Measurements from ENCODE around the gene LYAR.

LYAR gene

DNA sequence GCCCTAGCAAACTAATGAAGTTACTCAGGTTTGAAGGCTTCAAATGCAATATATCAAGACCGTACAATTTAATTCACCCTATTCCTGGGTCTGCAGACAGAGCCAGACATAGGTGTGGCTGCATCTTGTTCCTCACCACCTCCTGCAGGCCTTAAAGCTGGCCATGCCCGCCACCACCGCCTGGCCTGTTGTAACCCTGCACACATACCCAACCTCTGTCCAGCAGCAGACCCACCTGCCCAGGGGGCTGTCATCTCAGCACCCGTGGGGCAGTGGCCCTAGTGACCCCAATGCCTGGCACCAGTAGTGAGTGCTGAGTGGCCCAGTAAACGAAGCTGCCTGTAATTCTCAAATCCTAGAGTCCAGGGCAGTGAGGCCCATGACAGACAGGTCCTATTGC is 40.8 kb upstream of the LYAR start:
- TF ChIP-seq, protein P1, sequence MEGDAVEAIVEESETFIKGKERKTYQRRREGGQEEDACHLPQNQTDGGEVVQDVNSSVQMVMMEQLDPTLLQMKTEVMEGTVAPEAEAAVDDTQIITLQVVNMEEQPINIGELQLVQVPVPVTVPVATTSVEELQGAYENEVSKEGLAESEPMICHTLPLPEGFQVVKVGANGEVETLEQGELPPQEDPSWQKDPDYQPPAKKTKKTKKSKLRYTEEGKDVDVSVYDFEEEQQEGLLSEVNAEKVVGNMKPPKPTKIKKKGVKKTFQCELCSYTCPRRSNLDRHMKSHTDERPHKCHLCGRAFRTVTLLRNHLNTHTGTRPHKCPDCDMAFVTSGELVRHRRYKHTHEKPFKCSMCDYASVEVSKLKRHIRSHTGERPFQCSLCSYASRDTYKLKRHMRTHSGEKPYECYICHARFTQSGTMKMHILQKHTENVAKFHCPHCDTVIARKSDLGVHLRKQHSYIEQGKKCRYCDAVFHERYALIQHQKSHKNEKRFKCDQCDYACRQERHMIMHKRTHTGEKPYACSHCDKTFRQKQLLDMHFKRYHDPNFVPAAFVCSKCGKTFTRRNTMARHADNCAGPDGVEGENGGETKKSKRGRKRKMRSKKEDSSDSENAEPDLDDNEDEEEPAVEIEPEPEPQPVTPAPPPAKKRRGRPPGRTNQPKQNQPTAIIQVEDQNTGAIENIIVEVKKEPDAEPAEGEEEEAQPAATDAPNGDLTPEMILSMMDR (conservative IDR thresholded peaks at IDR 0.05), result no peak
- H3K27ac ChIP-seq, result no peak overlapping the region

DNA sequence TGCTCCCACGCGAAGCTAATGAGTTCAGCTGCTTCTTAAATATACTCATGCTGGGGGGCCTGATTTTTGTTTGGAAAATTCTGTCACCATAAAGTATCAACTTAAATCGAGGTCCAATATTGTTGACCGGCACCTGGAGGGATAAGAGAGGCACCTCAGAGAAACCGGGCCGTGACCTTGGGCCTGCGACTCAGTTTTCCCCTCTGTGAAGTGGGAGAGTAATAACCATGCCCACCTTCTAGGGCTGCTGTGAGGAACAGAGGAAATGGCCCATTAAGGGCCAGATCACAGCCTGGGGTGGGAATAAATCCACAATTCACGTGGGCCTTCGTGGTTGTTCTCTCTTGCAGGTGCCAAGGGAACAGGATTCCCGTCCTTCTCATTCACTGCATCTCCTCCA is 39.5 kb upstream of the LYAR start:
- TF ChIP-seq, protein P1 (conservative IDR thresholded peaks at IDR 0.05), result no peak
- no peak overlapping the region for H3K27ac ChIP-seq

DNA sequence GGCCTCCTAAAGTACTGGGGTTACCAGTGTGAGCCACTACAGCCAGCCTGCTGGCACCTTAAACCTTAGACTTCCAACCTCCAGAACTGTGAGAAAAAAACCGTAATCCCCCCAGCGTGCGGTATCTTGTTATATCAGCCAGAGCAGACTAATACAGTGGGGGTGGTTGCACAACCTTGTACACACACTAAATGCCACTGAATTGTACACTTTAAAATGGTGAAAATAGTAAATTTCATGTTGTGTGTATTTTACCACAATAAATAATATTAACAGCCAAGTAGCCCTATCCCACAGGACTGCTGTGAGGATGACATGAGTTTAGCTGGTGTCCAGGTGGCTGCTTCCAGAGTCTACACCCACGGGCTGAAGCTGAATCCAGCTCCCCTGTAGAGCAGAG is 38.9 kb upstream of the LYAR start:
- TF ChIP-seq, protein P1 (conservative IDR thresholded peaks at IDR 0.05), result no peak
- no peak overlapping the region for H3K27ac ChIP-seq

DNA sequence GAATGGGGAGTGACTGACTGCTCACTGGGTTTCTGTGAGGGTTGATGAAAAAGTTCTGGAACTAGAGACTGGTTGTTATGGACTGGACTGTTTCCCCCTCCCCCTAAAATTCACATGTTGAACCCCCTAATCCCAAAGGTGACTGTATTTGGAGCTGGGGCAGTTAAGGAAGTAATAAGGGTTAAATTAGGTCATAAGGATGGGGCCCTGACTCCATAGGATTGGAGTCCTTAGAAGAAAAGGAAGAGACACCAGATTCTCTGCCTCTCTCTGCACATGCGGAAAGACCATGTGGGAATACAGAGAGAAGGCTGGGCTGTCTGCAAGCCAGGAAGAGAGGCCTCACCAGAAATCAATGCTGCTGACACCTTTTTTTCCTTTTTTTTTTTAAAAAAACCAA is 38.3 kb upstream of the LYAR start:
- H3K27ac ChIP-seq, result no peak overlapping the region
- TF ChIP-seq, protein P1 (conservative IDR thresholded peaks at IDR 0.05), result no peak

DNA sequence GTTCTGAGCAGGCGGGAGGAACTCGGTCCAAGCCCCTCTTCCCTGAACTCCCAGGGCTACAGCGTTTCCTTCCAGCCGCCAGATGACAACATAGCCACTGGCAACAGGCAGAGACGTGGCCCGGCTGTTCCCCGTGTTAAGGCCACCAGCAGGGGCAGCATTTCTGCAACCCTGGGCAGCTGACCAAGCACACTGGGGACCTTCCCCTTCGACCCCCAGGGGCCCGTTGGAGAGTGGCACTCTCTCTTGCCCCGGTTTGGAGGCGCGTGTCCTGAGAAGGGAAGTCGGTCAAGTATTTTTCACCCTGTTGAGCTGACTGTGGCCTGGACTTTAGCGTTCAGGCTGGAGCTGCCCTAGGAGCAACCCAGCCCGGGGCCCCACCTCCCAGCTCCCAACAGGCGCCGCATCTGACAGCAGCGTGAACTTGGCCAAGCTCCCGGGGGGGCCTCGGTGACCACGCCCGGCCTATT is 37.7 kb upstream of the LYAR start:
- TF ChIP-seq, protein P1 (conservative IDR thresholded peaks at IDR 0.05), result peak; percentile 26; the same call in 1 of the 2 replicates
- no peak overlapping the region for H3K27ac ChIP-seq

DNA sequence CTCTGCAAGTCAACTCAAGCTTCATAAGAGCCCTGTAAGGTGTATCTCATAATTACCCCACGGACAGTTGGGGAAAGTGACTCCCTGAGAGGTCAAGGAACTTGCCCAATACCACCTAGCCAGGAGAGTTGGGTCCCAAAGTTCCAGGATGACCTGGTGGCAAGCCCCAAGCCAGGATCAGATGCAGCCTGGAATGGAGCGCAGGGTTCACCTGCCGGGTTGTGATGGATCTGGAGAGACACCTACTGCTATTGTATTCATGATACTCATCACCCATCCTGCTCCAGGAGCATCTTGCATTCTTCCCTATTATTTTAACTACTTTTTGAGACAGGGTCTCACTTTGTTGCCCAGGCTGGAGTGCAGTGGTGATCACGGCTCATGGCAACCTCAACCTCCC is 36.2 kb upstream of the LYAR start:
- TF ChIP-seq, protein P1 (conservative IDR thresholded peaks at IDR 0.05), result no peak
- H3K27ac ChIP-seq, result no peak overlapping the region

DNA sequence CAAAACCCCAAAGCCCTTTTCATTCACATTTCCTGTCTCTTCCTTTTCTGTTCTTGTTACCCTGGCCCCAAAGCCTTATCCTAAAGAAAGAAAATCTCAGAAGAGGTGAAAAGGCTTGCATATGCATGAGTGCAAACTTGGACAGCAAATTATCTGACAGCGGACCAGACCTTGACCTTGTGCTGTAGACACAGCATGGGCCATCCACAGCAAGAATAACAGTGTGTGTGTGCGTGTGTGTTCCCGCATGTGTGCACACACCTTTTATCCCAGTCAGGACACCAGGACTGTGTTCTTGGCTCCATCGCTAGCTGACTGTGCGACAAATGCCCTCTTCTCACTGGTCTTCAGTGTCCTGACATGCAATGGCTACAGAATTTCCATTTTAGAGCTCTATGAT is 35.4 kb upstream of the LYAR start:
- TF ChIP-seq, protein P1 (conservative IDR thresholded peaks at IDR 0.05), result no peak
- no peak overlapping the region for H3K27ac ChIP-seq
